MM.1S (cell line): ENCODE measurements around the gene ACOXL.

ENCODE experiments used
- CTCF ChIP-seq: fragments of 300-600 bp; sonication (generic); IDR thresholded peaks from 2 replicates; pipeline ENCODE4 v1.5.1; 2016; ENCODE audit warnings: antibody characterized with exemption, low read length, mixed read lengths
- EZH2 ChIP-seq: fragments of 300-600 bp; sonication (generic); optimal IDR thresholded peaks from 2 replicates; pipeline ENCODE3; 2017; ENCODE audit warnings: low read depth, mild to moderate bottlenecking, antibody characterized with exemption, low read length, mixed read lengths
- EZH2phosphoT487 ChIP-seq: fragments of 300-600 bp; sonication (generic); IDR thresholded peaks from 2 replicates; pipeline ENCODE4 v1.6.1; 2018; ENCODE audit warnings: antibody characterized with exemption, low read length

GRCh38 chr2:111050701-111051376 lies 318.5 kb downstream of the ACOXL start:
- TF ChIP-seq CTCF (no peak), EZH2 (no peak), EZH2phosphoT487 (no peak)
